ENCODE results near the gene ATP1B2.
"Not testable (repeated sequence)": the region's sequence is repeated elsewhere in the genome, so short reads cannot be mapped to it uniquely, and the experiment has no call there.

The ATP1B2 gene

DNA sequence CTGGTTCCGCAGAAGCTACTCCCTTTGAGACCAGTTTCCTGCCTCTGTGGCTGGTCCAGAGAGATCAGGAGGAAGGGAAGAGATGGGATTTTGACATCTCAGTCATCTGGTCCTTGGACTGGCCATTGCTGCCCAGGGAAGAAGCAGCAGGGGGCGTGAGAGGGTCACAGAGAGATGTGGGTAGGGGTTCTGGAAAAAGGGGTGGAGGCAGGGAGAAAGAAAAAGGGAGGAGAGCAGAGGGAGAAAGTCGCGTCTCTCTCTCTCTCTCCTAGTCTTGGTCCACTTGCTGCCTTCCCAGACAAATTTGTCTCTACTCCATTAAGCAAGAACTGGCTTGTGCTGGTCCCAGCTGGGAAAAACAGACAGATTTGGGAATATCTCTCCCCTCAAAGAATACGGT, 16.3 kb upstream of the ATP1B2 start:
- peak; percentile 68 for DNase-seq (ENCODE audit: low spot score)

DNA sequence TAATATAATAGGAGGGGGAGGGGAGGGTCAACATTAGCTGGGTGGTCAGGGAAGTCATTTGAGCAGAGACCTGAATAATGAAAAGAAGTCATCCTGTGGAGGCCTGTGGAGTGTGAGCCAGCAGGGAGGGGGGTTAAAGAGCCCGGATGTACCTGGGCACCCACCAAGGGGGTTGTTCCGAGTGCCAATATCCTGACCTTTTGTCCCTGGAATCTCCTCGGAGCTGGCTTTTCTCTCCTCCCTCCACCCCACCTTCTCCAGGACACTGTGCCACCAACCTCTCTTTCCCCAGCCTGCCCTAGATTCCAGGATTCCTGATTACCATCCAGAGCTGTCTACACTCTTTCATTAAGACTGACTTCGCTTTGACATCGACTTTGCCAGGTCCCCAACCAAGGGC, 14.6 kb upstream of the ATP1B2 start:
- DNase-seq (ENCODE audit: low spot score), result no peak

- DNase-seq (ENCODE audit: low spot score), result no peak
These were observed 9.9 kb upstream of the ATP1B2 start for GRCh38 chr17:7640783-7641182.

DNA sequence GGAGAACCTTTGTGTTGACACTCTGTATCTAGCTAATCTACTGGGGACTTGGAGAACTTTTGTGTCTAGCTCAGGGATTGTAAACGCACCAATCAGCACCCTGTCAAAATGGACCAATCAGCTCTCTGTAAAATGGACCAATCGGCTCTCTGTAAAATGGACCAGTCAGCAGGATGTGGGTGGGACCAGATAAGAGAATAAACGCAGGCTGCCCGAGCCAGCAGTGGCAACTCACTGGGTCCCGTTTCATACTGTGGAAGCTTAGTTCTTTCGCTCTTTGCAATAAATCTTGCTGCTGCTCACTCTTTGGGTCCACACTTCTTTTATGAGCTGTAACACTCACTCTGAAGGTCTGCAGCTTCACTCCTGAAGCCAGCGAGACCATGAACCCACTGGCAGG, 9.1 kb upstream of the ATP1B2 start:
- DNase-seq (ENCODE audit: low spot score), result not testable (repeated sequence)

DNA sequence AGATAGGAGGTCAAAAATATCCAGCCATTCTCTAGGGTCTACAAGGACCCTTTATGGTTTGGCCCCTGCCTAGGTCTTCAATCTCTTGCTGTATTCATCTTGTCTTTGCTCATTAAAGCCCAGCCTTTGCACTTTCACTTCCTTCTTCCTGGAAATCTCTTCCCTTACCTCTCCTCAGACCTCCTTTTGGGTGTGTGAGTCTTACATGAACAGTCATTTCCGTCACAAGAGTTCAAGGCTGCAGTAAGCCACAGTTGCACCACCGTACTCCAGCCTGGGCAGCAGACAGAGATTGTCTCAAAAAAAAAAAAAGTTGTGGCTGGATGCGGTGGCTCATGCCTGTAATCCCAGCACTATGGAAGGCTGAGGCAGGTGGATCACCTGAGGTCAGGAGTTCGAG, 6.0 kb upstream of the ATP1B2 start:
- DNase-seq (ENCODE audit: low spot score), result no peak

GRCh38 chr17:7646457-7646856, 4.3 kb upstream of the ATP1B2 start:
- DNase-seq (ENCODE audit: low spot score), result no peak

- DNase-seq (ENCODE audit: low spot score), result no peak
These were observed 3.7 kb upstream of the ATP1B2 start for GRCh38 chr17:7647018-7647417.

DNA sequence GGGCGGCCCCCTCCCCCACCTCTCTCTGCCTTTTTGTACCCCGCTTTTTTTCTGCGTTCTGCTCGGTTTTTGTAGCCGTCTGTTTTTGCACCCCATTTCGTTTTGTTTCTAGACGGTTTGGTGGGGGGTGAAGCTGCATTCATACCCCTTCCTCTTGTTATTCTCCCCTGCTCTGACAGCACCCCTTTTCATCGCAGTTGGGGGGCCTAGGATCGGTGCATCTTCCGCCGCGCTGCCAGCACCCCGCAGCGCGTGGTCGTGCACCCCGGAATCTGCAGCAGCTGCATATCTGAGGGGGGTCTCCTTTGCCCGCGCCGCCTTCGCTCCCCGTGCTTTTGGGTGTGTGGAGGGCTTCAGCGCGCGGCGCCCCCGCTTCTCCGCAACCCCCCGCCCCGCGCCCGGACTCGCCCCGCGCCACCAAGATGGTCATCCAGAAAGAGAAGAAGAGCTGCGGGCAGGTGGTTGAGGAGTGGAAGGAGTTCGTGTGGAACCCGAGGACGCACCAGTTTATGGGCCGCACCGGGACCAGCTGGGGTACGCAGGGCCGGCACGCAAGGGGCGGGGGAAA, 455 bp downstream of the ATP1B2 start:
- DNase-seq (ENCODE audit: low spot score), result no peak

- DNase-seq (ENCODE audit: low spot score), result peak; percentile 50
These were observed 1.1 kb downstream of the ATP1B2 start for GRCh38 chr17:7651665-7652387.

DNA sequence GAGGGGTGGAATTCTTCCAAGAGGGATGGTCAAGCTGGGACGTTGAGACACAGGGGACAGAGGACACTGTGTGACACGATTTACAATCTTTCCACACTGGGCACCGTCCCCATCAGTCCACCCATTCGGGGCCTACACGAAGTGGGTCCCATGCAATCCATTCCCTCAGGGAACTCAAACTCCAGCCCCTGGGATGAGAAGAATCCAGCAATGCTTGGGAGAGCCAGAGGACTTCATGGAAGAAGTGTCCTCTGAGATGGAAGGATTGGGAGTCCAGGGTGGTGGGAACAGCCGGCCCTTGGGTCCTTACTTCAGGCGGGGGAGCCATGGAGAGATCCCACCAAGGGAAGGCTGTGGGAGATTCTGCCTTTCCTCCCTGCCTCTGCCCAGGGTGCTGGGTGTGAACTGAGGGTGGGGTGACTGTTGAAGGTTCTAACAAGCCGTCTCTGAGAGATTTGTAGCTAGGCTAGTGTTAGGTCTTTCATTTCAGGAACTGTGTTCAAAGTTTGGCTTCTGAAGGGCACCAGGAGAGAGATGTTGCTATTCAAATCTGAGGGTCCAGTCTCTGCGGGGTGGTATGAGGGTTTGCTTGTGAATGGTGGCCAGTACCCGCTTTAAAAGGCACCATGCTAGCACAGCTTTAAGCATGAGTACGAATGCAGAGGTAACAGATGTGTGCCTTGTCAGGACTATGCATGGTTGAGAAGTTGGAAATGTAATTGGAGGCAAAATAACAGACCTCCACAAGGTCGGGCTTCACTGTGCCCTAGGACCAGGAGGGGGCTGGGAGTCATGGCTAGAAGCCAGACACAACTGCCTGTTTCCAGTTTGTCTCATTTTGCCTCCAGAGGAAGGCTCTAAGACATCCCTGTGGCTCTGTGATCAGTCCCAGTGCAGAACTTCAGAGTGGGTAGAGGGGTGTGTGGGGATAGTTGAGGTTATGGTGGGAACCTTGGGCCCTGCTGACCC, 1.9 kb downstream of the ATP1B2 start:
- peak; percentile 40 for DNase-seq (ENCODE audit: low spot score)

DNA sequence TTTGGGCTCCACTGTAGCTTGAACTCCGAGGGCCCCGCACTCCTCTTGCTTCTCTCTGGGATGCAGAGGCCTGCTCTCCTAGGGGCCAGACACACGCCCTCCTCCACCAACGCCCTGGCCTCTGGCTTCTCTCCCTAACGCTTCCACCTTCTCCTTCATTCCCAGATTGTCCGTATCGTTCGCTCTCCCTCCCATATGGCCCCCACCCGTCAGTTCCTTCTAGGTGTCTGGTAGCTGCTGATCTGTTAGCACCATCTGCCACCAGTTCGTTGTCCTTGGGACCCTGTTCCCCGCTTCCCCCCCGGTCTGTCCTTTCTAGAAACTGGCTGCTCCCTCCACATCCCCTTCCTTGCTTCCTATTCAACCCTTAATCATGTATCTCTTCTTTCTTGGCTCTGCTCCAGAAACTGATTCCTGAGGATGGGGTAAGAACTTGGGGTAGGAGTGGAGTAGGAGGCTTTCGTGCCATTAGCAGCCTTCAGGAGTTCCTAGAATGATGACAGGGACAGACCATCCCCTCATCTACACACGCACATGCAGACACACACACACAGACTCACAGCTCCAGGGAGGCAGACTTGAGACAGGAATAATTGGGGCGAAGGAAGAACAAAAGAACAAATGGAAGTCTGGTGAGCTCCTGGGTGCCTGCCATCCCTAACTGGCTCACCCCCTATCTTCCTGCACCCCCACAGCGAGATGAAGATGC, 4.3 kb downstream of the ATP1B2 start:
- DNase-seq (ENCODE audit: low spot score), result no peak

- no peak for DNase-seq (ENCODE audit: low spot score)
These were observed 4.8 kb downstream of the ATP1B2 start for GRCh38 chr17:7655541-7655840.

DNA sequence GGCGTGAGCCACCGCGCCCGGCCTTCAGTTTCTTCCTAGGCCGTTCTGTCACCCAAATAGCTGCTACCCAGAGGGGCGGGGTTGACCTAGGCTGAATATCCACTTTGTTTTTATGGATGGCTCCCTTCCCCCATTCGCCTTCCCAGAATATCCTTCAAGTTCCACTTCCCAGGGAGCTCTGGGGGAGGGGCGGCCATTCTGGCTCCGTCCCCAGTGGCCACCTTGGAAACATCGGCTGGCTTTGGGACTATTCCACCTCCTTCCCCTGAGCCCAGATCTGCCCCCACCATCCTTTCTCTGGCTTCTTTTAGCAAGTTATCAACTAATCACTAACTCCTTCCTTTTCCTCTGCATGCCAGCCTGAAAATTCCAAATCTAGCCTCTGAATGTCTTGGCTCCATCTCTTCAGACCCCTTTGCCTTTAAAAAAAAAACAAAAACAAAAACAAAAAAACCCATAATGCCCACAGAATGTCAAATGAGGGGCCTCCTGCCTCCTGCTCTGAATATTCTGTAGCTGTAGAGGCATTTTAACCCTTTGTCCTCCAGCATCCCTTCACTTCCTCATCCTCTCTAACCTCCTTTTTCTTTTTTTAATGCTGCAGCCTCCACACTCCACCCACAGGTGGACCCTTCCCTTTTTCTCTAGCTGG, 6.4 kb downstream of the ATP1B2 start:
- DNase-seq (ENCODE audit: low spot score), result peak; percentile 74

DNA sequence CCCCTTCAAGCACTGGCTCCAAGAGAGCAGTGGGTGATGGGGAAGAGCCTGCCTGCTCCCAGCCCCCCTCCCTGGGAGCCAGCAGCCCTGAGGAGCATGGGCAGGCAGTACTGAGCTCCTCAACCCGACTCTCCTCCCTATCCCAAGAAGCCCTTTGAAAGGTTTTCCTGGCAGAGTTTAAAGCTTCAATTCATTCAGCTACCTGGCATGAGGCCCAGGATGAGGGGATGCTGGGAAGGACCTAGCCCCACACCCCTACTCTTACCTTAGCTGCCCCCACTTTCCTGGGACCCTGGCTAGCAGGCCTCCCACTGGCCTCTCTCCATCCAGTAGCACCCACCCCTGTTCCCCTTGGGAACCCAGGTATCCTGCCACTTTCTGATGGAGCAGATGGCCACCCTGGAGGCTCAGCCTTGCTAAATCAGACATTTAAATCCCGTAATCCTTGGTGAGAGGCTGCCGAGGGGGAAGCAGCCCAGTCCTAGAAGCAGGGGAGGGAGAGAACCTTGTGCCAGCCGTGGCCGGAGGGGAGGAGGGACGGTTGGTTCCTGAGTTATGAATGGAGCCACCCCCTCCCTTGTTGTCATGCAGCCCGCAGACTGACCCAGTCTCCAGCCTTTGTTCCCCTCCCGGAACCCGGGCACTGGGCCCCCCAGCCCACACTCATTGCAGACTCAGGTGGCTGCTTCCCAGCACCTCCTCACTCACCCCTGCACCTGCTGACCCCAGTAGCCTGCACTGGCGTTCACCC, 17.1 kb downstream of the ATP1B2 start:
- peak; percentile 28 for DNase-seq (ENCODE audit: low spot score)

DNA sequence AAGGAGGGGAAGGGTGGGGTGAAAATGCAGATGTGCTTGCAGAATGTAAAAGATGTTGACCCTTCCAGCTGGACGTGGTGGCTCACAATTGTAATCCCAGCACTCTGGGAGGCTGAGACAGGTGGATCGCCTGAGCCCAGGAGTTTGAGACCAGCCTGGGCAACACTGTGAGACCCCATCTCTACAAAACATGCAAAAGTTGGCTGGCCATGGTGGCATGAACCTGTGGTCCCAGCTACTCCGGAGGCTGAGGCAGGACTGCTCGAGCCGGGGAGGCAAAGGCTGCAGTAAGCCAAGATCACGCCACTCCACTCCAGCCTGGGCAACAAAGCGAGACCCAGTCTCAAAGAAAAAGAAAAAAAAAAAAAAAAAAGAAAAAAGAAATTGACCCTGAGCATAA, 17.8 kb downstream of the ATP1B2 start:
- no peak for DNase-seq (ENCODE audit: low spot score)

GRCh38 chr17:7673239-7673638, 22.5 kb downstream of the ATP1B2 start:
- DNase-seq (ENCODE audit: low spot score), result peak; percentile 38

DNA sequence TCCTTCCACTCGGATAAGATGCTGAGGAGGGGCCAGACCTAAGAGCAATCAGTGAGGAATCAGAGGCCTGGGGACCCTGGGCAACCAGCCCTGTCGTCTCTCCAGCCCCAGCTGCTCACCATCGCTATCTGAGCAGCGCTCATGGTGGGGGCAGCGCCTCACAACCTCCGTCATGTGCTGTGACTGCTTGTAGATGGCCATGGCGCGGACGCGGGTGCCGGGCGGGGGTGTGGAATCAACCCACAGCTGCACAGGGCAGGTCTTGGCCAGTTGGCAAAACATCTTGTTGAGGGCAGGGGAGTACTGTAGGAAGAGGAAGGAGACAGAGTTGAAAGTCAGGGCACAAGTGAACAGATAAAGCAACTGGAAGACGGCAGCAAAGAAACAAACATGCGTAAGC, 24.2 kb downstream of the ATP1B2 start:
- DNase-seq (ENCODE audit: low spot score), result no peak

DNA sequence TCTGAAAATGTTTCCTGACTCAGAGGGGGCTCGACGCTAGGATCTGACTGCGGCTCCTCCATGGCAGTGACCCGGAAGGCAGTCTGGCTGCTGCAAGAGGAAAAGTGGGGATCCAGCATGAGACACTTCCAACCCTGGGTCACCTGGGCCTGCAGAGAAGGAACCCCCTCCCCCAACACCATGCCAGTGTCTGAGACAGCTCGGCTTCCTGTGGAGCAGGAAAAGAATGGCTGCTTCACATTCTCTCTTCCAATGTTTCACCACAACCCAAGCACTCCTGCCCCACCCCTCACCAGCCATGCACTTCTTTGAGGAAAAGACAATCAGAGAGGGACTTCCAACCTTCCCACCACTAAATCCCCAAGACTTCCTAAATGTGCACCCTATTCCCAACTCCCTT, 25.8 kb downstream of the ATP1B2 start:
- no peak for DNase-seq (ENCODE audit: low spot score)

GRCh38 chr17:7677388-7678067, 26.8 kb downstream of the ATP1B2 start:
- no peak for DNase-seq (ENCODE audit: low spot score)

DNA sequence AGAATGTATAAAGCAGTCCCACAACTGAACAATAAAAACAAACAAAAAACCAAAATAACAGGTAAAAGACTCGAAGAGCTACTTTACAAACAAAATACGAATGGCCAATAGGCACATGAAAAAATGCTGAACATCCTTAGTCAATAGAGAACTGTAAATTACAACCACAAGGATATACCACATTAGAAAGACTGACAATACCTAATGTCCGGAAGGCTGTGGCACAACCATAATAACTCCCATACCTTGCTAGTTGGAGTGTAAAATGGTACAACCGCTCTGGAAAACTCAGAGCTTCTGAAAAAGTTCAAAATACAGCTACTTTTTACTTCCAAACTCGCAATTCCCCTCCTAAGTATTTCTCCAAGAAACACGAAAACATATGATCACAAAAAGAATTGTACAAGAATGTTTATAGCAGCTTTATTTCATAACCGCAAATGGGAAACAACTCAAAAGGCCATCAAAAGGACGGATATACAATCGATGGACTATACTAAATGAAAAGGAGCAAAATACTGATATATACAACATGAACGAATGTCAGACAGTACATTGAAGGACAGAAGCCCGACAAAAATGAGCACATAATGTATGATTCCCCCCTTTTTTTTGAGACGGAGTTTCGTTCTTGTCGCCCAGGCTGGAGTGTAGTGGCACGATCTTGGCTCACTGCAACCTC, 34.3 kb downstream of the ATP1B2 start:
- DNase-seq (ENCODE audit: low spot score), result no peak

All from cerebellar cortex (tissue), 1 donor.